GM12875 (cell line): ENCODE results near the gene ETV6.

ENCODE experiments used
- H3K4me3 ChIP-seq: one replicate; pipeline ENCODE4 v1.5.1; 2011; ENCODE audit warnings: low read depth, low read length, control low read depth
- CTCF ChIP-seq: IDR thresholded peaks from 2 replicates; pipeline ENCODE4 v1.5.1; 2011; ENCODE audit warnings: low read depth, mild to moderate bottlenecking, control low read depth, inconsistent platforms, low read length, moderate library complexity, borderline replicate concordance; ENCODE audit not compliant: insufficient read depth

Gene ETV6

DNA sequence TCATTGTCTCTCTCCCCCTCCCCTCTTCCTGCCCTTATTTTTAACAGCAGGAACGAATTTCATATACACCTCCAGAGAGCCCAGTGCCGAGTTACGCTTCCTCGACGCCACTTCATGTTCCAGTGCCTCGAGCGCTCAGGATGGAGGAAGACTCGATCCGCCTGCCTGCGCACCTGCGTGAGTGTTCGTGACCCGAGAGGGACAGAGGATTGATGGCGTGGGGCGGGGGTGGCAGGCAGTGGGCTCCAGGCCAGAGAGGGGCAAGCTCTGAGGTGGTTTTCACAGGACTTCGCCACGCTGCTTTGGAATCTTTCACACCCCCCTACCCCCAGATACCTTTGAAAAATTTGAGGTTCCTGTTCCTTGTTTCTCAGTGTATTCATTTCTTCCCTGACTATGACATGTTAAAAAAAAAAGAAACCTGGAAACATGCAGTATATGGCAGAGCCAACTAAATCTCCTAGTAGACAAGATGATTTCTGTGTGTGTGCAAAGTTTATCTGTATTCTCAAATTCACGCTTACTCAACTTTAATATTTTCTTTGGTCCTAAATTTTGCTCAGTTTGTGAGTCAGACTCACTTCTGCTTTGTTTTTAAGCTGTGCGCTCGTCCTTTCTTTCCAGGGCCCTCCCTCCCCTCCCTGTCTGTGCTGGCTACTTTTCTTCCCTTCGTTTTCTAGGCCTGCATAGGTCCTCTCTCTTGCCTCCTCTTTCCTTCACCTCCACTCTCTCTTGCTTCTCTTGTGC lies 103.1 kb downstream of the ETV6 start:
- TF ChIP-seq CTCF = no peak
- H3K4me3 ChIP-seq = no peak overlapping the region

- H3K4me3 ChIP-seq = no peak overlapping the region
- no peak for TF ChIP-seq CTCF
Observed at GRCh38 chr12:11753150-11753499, 103.7 kb downstream of the ETV6 start.

- no peak for TF ChIP-seq CTCF
- H3K4me3 ChIP-seq = no peak overlapping the region
Observed at GRCh38 chr12:11753826-11754225, 104.4 kb downstream of the ETV6 start.

GRCh38 chr12:11754256-11754655 lies 104.8 kb downstream of the ETV6 start:
- no peak overlapping the region for H3K4me3 ChIP-seq

GRCh38 chr12:11755302-11755930 lies 105.9 kb downstream of the ETV6 start:
- no peak overlapping the region for H3K4me3 ChIP-seq
- TF ChIP-seq CTCF = no peak

More at GRCh38 chr12:11754256-11754655, 104.8 kb downstream of the ETV6 start:
- no peak for TF ChIP-seq CTCF

- no peak overlapping the region for H3K4me3 ChIP-seq
- TF ChIP-seq CTCF = no peak
Observed at GRCh38 chr12:11756022-11756421, 106.5 kb downstream of the ETV6 start.

DNA sequence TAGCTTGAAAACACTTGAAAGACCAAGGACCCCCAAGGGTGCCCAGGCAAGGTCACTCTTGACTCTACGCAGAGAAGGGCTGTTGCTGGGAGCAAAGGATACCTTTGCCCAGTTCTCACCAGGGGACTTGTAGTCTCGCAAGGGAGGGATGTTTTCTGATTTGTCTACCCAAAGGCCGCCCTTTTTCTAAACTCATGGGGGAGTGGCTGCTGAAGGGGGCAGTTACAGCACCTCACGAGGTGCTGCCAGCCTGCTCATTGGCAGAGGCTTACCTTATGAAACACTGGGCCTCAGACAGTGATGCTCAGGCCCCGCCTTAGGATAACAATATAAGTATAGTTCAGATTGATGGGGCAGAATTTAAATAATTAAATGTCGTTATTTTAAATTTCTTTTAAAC lies 107.0 kb downstream of the ETV6 start:
- H3K4me3 ChIP-seq = no peak overlapping the region
- no peak for TF ChIP-seq CTCF
